DMS153 treated with DMSO at 0.1 percent for 48 hours (cell line): ENCODE measurements around the gene STX8.

Experiments
- DNase-seq: peaks from one replicate; lab custom pipeline; 2025; ENCODE audit not compliant: unreplicated experiment; lab: John Stamatoyannopoulos, UW

Gene STX8

DNA sequence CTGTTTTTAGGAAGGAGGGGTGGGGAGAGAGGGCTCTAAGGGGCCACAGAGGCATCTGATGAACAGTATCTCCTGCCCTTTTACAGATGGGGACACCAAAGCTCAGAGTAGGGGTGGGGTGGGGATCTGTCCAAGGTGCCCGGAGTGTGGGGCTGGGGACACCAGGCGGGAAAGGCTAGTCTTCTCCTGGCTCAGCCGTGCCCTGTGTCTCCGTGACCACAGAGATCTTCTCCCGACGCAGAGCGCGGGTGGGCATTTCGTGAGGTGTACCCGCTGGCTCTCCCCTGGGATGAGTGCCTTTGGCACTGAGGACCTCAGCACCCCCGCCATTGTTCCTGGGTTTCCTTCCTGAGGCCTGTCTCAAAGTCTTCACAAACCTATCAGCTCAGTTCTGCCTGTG is 344.8 kb downstream of the STX8 start:
- no peak for DNase-seq

DNA sequence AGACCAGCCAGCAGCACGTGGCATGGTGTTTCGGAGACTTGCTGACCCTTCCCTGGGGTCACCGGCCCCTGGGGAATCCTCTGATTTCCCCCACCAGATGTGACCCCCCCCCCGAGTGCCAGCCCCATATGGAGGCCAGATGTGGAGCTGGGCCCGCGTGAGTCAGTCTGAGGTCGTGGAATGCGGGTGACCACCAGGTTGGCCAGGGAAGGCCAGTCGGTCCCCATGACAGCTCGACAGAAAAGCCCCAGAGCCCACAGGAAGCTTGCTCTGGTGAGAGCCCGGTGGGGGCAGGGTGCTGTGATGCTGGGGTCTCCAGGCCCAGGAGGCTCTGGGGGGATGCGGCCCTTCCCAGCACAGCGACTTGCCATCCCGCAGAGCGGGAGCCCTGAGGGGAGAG is 345.3 kb downstream of the STX8 start:
- no peak for DNase-seq

DNA sequence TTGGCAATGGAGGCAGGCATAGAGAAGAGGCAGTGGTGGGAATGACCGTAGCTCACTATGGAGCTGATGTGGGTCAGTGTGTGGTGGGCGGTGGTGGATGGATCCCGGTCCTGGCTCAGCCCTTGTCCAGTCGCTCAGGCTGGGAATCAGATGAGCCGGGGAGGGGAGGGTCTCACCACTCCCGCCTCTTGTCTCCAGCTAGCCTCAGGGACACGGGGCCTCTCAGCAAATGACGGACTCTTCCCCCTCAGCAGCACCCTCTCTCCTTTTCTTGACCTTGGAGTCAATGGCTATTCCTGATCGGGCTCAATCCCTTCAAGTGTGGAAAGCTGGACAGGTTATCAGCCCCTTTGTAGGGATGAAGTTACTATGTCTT is 345.8 kb downstream of the STX8 start:
- DNase-seq: no peak

DNA sequence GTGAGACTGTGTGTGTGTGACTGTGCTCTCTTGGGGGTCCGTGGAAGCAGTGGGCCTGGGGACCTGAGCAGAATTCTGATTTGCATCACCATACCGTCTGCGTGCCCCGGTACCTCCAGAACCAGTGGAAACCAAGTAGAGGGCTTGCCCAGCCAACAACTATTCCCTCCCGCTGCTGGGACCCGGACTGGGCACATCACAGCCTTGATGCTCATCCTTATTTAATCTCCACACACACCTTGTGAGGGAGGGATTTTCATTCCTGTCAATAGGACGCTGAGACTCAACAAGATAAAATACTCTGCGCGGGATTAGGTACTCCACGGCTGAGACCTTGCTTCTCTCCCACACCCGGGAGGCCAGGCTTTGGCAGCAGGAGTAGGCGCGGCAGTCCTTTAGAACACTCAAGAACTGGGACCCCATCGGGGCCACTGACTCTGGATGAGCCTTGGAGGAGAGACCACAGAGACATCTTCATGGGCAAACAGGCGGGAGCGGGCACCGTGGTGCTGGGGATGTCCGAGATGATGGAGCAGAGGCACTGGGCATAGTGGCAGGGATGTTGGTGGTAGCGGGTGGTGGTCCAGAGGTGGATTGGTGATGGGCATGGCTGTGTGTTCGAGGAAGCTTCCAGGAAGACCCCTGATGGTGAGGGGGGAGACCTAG is 346.3 kb downstream of the STX8 start:
- DNase-seq: no peak

DNA sequence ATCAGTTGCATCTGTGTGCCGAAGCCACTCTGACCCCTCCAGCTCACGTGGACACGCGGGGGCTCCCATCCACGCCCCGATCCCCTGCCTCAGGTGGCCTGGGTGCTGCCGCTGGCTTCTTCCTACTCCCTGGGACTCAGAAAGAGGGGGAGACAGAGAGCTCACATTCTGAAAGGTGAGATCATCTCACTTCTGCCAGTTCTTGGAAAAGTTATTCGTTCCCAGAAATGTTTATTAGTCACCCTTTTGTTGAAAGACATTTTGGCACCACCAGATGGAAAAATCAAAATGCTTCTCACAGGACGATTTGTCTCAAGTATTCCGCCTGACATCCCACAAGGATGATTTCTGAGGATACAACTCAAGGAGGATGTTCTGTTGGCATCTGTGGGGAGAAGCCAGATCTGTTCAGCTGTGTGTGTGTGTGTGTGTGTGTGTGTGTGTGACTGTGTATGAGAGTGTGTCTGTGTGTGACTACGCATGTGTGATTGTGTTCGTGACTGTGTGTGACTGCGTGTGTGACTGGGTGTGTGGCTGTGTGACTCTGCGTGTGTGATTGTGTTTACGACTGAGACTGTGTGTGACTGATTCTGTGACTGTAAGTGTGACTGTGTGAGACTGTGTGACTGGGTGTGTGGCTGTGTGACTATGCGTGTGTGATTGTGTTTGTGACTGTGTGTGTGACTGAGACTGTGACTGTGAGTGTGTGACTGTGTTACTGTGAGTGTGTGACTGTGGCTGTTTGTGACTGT is 347.0 kb downstream of the STX8 start:
- no peak for DNase-seq

DNA sequence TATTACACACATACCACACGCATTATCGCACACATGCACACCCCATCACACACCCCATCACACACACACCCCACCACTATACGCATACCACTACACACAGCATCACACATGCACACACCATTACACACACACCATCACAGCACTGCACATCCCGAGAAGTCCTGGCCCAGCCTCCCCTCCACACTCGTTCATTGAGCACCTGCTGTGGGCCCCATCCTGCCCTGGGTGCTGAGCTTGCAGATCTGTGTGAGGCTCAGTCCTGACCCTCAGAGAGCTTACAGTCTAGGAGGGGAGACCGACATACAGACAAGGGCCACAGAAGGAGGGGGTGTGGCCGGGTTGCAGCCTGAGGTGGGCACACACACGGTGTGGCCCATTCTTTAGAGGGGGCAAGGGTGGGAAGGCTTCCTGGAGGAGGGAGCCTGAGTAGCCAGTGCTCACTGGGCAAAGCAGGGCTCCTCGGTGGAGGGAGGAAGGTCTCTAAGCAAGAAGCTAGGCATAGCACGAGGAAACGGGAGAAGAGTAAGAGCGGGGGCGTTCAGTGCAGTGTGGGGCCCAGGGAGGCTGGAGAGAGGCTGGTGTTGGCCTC is 347.7 kb downstream of the STX8 start:
- no peak for DNase-seq

DNA sequence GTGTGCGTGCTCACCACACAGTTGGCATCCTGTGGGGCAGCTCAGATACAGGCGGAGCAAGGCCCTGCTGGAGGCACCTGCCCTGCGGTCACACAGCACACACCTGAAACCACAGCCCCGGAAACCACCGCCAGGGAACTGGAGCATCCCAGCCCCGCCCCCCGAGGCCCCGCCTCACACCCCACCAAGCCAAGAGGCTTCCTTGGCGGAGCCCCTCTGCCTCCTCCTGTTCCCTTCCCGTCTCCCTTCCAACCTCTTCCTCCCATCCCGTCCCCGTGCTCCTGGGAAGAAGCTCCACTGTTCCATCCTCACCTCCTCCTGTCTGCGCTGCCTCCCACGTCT is 348.9 kb downstream of the STX8 start:
- DNase-seq: no peak

DNA sequence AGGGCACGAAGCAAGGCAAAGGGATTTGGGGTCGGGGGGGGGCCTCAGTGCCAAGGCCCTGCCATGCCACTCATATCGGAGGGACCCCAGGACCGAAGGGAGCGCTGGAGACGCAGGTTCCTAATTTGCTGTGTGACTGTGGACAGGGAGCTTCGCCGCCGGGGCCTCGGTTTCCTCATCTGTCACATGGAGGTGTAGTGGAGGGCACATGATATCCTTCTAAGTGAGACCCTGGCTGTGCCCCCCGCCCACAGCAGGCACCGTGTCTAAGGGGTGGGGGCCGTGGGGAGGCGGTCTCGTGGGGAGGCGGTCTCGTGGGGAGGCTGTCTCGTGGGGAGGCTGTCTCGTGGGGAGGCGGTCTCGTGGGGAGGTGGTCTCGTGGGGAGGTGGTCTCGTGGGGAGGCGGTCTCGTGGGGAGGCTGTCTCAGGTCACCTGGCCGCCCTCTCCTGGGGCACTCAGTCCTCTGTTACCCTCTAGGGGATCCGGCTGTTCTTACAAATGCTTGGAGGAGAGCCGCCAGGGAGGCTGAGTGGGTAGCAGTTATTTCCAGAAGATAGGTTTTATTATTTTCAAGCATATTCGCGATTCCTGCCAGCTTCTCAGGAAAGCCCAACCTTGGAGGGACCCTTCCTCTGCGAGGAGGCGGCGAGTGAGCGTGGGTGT is 349.4 kb downstream of the STX8 start:
- no peak for DNase-seq

DNA sequence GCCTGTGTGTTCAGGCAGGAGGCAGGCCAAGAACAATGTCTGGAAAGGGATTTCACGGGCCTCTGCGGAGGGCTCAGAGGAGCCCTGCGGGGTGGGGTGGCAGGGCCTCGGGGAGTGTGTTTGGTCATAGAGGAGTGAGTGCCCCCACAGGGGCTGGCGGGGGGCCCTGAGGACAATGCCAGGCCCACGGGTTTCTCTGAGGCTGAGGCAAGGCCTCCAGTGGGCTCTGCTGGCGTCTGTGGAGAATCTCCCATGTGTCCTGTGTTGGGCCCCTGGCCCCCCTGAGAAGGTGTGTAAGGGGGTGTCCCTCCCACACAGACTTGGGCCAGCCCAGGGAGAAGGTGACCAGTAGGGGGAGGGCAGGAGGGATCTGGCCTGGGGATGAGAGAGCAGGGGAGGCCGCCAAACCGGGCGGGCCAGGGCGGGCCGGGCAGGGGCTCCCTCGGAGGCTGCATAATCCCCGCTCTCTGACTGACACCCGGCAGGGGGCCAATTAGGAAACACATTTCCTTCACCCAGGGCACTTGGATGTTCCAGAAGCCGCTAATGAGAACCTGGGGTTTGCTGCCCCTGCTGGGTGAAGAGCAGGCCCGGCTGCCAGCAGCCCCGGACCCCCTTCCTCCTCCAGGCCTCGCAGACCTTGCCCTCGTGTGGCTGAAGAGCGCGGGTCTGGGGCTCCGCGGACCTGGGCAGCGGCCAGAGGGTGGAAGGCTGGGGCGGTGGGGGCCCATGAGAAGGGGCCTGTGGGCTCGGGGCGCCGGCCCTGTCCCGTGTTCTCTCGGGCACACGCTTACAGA is 350.1 kb downstream of the STX8 start:
- no peak for DNase-seq

DNA sequence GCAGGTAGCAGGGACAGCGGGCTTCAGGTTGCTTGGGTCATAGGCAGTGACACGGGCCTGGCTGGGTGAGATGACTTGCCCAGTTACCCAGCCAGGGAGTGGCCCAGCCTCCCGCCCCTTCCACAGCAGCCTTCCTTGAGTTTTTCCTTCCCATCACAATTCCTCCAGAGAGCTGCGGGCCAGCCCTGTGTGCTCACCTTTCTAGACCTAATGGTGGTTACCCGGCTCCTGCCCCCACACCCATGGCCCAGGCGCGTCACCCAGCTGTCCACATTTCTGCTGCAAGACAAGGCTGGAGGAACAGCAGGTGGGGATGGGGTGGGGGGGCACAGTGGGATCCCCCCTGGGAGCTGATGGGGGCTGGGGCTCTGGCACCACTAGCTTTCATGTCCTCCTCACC is 351.1 kb downstream of the STX8 start:
- DNase-seq: no peak

DNA sequence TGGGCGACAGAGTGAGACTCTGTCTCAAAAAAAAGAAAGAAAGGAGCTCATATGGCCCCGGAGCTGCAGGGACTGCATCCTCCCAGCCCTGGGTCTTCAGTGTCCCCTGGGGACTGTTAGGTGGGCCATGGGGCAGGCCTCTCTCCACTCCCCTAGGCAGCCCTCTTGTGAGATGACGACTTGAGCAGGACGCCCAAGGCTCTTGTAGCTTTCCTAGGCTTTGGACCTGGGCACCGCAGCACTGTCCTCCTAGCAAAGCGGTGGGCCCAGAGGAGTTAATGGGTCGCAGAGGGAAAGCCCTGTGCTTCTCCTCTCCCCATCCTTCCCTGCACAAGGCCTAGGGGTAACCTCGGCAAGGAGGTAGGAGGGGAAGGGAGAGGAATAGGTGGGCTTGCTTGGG is 352.1 kb downstream of the STX8 start:
- DNase-seq: no peak

DNA sequence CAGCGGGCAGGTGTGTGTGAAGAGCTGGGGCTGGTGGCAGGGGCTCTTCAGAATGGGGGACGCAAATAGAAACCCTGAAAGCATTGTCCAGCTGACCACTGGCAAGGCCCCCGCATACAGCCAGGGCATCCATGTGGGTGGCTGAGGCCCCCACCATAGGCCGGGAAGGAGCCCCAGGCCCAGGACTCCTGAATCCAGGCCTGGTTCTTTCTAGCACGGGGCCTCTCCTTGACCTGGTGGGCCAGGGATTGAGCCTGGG is 353.8 kb downstream of the STX8 start:
- no peak for DNase-seq

DNA sequence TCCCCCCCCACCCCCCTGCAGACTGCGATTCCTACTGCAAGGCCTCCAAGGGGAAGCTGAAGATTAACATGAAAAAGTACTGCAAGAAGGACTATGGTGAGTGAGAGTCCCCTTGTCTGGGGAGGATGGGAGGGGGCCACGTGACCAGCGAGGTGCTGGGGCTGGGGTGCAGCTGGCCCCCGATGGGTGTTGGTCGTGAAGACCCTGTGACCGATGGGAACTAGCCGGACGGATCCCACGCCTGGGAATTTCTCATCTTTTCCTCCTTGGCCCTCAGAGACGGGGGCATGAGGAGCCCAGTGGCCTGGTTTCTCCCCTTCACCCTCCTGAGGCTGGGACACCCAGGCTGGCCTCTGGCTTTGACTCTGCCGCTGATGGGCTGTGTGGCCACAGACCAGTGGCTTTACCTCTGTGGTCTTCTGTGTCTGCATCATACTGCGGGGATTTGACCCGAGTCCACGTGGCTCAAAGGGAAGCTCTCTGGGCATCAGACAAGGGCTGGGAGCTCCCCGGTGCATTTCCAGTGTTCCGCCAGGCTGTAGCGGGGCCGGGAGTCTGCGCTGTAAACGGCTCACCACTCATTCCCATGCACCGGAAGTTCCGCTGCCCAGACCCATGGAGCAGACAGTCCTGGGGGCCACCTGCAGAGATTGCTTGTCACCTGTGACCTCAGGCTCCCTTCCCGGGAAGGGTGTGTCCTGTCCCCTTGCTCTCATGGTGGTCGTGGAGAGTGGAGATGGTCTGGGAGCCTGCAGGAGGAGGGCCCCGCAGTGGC is 354.3 kb downstream of the STX8 start:
- DNase-seq: no peak

DNA sequence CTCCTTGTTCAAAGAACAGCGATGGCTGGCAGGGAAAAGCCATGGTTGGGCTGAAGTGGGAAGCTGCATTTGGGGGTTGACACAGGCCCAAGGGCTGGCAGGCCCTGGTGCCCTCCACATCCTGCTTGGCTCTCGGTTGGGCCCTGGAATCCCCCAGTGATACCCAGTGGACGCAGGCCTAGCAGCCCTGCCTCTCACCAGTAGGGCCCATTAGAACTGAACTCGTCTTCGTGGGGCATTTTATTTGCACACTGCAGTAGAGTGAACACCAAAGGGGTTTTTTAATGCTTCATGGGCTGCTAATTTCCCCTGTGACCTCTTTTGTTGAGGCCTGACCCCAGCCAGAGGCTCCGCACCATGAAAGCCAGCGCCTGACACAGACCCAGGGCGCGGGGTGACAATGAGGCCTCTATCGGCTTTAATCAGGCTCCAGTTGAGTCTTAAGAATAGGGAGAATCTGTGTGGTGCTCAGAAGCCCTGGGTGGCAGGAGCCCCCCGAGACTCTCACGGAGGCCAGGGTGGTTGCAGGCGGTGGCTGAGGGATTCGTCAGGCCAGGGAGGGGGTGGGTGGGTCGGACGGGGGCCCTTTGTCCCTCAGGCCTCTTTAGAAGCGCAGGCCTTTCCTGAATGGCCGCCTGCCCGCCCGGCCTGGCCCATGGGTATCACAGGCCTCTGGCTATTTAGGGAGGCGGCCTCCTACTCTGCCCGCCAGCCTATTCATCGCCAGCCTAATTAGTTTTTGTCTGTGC is 355.0 kb downstream of the STX8 start:
- no peak for DNase-seq

DNA sequence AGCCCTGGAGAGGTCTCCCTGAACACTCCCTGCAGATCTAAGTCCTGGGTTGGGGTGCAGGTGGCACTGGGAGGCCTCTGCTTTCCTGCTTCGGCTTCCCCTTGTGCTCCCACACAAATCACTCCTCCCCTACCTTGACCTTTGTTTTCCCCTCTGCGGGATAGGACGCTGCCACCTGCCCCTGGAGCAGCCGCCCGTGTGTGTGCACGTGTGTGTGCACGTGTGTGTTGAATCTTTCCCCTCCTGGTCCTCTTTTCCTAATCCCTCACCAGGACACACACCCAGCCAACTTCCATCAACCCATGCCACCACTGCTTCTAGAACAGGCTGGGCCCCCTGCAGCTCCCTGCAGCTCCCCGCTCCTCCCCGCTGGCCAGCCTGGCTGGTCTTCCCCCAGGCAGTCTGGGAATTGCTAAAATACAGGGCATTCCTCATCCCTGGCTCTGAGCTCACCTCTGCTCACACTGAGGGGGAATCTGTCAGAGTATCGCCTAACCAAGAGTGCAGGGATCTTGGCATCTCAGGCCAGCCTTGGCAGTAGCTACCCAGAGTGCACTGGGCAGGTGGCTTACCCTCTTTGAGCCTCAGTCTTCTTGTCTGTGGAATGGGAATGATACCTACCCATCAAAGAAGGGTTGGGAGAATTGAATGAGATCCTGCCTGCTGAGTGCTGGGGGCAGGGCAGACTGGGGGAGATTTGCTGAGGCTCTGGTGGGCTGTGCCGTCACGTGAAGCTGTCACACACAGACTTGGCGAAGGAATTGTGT is 355.8 kb downstream of the STX8 start:
- DNase-seq: no peak

DNA sequence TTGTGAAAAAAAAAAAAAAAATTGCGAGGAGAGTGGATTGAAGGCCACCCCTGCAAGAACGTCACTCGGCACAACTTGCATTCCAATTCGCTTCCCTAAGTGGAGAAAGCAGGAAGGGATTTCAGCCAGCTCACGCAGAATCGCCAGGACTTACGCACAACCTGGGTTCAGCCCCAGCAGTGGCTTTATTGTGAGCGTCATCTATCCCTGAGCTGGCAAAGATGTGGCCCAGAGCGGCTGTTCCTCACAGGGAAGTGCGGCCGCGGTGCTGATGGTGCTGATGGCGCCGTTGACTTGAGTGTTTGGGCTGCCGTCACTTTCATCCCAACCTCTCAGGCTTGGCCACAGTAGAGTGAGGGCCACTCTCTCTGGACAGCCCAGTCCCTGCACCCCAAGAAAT is 356.7 kb downstream of the STX8 start:
- DNase-seq: no peak

DNA sequence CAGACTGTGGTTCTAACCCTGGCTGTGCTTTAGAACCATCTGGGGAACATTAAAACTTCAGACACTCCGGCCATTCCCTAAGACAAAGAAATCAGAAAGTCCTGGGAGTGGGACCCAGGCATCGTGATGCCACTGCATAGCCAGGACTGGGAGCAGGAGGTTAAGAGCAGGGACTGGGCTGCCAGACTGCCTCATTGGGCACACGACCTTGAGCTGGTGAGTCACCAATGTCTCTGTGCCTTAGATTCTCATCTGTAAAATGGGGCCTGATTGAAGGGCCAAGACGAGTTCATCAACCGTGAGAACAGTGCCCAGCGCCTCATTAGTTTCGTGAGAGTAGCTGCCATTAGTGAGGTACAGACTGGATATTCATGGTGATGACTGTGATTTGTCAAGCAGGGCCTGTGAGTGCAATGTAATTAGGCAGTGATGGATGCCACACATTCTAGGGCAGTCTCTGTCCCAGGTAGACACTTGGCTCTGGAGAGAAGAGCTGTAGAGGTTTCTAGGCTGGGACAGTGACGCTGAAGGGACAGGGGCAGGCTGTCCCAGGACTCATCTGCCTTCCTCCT is 357.5 kb downstream of the STX8 start:
- no peak for DNase-seq

DNA sequence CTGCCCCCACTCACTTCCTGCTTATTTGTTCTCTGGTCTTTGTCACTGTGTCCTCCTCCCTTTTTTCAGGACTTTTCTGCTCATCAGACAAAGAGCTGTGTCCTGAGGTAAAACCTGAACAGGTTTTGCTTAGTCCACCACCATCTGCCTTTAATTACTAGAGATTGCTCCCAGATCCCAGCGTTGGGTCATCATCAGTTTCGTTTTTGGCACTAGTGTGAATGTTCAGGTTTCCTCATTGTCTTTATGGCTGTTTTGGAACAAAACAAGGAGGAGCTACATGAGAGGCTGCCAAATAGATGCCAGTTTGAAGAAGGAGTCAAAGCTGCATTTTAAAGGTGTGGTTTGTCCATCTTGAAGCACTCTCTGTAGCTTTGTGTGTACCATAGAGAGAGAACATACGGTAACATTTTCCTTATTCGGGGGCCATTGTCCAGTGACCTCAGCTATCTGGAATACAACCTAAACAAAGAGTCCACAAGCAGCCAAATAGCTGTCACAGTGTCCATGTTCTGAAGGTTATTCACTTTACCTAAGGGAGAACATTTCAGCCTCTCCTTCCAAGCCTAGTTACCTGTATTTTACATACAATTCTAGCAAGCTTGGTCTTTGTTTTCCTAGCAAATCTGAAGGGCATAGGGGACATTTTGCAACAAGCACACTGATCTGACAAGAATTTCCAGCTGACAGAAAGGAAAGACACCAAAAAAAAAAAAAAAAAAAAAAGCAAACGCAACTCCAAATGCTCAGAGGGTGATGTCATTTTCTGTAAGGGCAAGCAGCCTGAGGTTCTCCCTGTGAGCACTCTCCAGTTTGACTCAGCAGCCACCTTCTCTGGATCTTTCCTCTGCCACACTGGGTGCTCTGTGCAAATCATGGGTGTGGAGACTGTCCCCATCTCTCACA is 358.2 kb downstream of the STX8 start:
- DNase-seq: no peak
